DMS 273 (cell line): ENCODE measurements around the gene GCNT2.
"Not testable (repeated sequence)": the region's sequence is repeated elsewhere in the genome, so short reads cannot be mapped to it uniquely, and the experiment has no call there.

ENCODE experiments used
- DNase-seq: peaks from one replicate; lab custom pipeline; 2025; ENCODE audit not compliant: unreplicated experiment; lab: John Stamatoyannopoulos, UW

Gene GCNT2

DNA sequence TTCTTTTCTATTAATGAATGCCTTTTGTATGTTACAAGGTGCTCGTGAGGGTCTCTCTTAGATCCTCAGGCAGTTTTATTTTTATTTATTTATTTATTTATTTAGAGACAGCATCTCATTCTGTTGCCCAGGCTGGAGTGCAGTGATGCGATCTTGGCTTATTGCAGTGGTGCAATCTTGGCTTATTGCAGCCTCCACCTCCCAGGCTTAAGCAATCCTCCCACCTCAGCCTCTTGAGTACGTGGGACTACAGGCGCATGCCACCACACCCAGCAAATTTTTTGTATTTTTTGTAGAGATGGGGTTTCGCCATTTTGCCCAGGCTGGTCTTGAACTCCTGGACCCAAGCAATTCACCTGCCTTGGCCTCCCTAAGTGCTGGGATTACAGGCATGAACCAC is 79.5 kb downstream of the GCNT2 start:
- not testable (repeated sequence) for DNase-seq

- no peak for DNase-seq
Measured at GRCh38 chr6:10603219-10603618, 82.1 kb downstream of the GCNT2 start.

GRCh38 chr6:10609038-10609437 is 87.9 kb downstream of the GCNT2 start:
- DNase-seq = no peak

GRCh38 chr6:10610289-10610688 is 89.1 kb downstream of the GCNT2 start:
- DNase-seq = no peak

DNA sequence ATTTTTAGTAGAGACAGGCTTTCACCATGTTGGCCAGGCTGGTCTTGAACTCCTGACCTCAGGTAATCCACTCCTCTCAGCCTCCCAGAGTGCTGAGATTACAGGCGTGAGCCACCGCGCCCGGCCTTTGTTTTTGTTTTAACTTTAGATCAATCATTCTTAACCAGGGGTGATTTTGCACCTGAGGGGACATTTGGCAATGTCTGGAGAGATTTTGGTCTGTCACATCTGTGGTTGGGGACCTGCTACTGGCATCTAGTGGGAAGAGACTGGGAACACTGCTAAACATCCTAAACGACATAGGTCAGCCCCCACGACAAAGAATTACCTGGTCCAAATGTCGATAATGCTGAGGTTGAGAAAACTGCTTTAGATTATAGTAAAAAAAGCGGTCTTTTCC is 91.0 kb downstream of the GCNT2 start:
- DNase-seq = no peak

GRCh38 chr6:10613077-10613476 is 91.9 kb downstream of the GCNT2 start:
- no peak for DNase-seq

GRCh38 chr6:10613723-10614122 is 92.6 kb downstream of the GCNT2 start:
- DNase-seq = peak; percentile 11

DNA sequence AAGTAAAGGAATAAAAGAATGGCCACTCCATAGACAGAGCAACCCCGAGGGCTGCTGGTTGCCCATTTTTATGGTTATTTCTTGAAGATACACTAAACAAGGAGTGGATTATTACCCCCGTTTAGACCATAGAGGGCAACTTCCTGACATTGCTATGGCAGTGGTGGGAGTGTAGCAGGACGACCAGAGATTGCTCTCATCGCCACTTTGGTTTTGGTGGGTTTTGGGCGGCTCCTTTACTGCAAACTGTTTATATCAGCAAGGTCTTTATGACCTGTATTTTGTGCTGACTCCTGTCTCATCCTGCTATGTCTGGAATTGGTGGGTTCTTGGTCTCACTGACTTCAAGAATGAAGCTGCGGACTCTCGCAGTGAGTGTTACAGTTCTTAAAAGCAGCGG is 94.5 kb downstream of the GCNT2 start:
- DNase-seq = no peak

DNA sequence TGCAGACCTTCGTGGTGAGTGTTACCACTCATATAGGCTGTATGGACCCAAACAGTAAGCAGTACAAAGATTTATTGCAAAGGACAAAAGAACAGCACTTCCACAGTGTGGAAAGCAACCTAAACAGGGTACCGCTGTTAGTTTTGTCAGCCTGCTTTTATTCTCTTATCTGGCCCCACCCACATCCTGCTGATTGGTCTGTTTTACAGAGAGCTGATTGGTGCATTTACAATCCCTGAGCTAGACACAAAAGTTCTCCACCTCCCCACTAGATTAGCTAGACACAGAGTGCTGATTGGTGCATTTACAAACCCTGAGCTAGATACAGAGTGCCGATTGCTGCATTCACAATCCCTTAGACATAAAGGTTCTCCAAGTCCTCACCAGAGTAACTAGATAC is 95.1 kb downstream of the GCNT2 start:
- not testable (repeated sequence) for DNase-seq

GRCh38 chr6:10617008-10617696 is 96.0 kb downstream of the GCNT2 start:
- no peak for DNase-seq

DNA sequence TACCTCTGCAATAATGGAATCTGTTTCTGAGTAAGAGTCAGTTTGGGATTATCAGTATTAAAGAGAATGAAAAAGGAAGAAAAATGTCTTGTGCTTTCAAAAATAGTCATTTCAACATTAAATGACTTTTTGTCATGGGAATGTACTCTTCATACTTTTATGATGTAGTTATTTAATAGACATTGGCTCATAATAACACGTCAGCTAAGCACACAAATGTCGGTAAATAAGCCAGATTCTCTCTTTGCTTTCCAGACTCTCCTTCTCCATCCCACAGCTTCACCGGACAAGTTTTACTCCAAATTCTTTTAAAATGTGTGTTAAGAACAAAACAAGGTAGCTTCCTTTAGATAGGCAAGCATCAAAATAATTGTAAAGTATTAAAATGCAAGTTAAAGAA is 97.3 kb downstream of the GCNT2 start:
- no peak for DNase-seq

- no peak for DNase-seq
Measured at GRCh38 chr6:10621213-10621612, 100.1 kb downstream of the GCNT2 start.

DNA sequence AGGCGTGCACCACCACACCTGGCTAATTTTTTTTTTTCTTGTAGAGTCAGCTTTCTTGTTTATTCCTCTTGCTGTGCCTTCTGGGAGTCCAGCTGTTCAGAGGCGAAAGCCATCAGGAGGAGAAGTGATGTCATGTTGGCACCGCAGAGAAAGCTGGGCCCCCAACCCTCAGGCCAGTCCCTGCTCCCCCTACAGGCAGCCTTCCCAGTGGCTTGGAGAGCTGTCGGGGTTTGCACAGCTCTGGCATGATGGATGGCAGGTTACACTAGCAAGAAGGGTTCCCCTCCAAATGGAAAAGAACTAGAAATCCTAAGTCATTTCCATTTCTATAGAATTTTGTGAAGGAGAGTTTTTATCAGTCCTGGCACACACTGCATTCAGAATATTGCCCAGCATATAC is 100.7 kb downstream of the GCNT2 start:
- DNase-seq = peak; percentile 46

- no peak for DNase-seq
Measured at GRCh38 chr6:10624836-10625235, 103.7 kb downstream of the GCNT2 start.

DNA sequence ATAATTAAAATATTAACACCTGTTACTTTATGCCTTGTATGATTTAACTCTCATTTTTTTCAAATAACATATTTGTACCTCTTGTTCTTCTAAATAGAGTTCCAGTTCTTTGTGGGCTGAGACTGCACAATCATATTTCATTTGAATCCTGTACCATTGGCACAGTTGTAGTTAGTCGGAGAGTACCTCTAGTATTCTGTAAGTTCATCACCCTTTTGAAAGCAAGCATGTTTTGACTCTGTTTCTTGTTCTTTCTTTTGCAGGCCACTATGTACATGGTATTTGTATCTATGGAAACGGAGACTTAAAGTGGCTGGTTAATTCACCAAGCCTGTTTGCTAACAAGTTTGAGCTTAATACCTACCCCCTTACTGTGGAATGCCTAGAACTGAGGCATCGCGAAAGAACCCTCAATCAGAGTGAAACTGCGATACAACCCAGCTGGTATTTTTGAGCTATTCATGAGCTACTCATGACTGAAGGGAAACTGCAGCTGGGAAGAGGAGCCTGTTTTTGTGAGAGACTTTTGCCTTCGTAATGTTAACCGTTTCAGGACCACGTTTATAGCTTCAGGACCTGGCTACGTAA is 105.1 kb downstream of the GCNT2 start:
- no peak for DNase-seq

- DNase-seq = no peak
Measured at GRCh38 chr6:10627800-10628199, 106.6 kb downstream of the GCNT2 start.

DNA sequence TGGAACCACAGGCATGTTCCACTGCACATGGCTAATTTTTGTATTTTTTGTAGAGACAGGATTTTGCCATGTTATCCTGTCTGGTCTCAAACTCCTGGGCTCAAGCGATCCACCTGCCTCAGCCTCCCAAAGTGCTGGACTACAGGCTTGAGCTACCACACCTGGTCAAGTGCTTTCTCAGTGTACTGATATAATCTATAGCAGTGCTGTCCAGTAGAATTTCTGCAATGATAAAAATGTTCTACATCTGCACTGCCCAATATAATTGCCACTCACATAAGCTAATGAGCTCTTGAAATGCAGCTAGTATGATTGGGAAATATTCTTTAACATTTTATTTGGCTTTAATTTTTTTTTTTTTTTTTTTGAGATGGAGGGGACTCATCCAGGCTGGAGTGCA is 109.0 kb downstream of the GCNT2 start:
- no peak for DNase-seq

DNA sequence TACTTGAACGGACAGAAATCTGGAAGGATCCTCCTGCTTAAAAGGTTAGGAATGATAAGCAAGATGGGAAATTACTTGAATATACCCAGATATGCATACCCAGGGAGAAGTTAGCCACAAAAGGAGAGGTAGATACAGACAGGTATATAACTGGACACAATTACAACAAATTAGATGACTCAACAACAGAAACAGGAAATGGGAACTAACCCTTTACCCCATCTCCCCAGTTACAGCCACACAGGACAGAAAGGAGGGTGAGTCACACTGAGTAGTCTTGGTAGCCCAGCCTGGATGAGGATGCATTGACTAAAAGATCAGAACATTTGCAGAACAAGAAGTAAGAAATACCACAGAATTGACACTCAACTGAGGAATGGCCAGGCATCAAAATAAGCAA is 112.1 kb downstream of the GCNT2 start:
- DNase-seq = no peak

- DNase-seq = no peak
Measured at GRCh38 chr6:10640412-10640811, 119.3 kb downstream of the GCNT2 start.

GRCh38 chr6:10641528-10641927 is 120.4 kb downstream of the GCNT2 start:
- no peak for DNase-seq

GRCh38 chr6:10643201-10643651 is 122.1 kb downstream of the GCNT2 start:
- DNase-seq = no peak

DNA sequence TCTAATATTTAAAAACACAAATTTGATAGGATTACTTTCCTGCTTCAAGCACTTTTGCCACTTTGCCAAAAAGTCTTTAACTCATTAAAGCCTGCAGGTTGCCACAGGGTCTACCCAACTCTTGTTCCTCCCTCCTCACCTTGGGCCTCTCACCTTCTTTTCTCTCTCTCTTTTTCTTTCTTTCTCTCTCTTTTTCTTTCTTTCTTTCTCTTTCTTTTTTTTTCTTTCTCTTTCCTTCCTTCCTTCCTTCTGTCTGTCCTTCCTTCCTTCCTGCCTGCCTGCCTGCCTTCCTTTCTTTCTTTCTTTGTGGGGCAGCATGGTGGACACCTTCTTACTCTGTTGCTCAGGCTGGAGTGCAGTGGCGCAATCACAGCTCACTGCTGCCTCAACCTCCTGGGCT is 123.1 kb downstream of the GCNT2 start:
- no peak for DNase-seq

- no peak for DNase-seq
Measured at GRCh38 chr6:10655508-10656055, 134.4 kb downstream of the GCNT2 start.
